SJCRH30 (cell line): ENCODE data around the gene IGFL4. TPM values are rescaled to one million over a fixed set of nuclear protein-coding genes. Genes with fewer than 3 reads are reported as not detected.
A peak's percentile ranks its signal among the peaks of the same experiment; 100 is the strongest.

Experiments used
- DNase-seq, 2 experiments: peaks; one replicate each; pipeline ENCODE4 v3.0.0-alpha.2; 2015 to 2020
- H3K27ac ChIP-seq: fragments of 250-450 bp; sonication (Bioruptor Pico); 2 replicates; pipeline ENCODE4 v1.5.1; 2020; ENCODE audit warnings: mild to moderate bottlenecking, moderate library complexity
- H3K27me3 ChIP-seq: fragments of 250-450 bp; sonication (Bioruptor Pico); 2 replicates; pipeline ENCODE4 v1.5.1; 2020; ENCODE audit warnings: mild to moderate bottlenecking, moderate library complexity
- H3K36me3 ChIP-seq: fragments of 250-450 bp; sonication (Bioruptor Pico); 2 replicates; pipeline ENCODE4 v1.5.1; 2020; ENCODE audit warnings: mild to moderate bottlenecking, moderate library complexity
- H3K4me1 ChIP-seq: fragments of 250-450 bp; sonication (Bioruptor Pico); 2 replicates; pipeline ENCODE4 v1.5.1; 2020; ENCODE audit warnings: mild to moderate bottlenecking, moderate library complexity
- H3K4me3 ChIP-seq: fragments of 250-450 bp; sonication (Bioruptor Pico); 2 replicates; pipeline ENCODE4 v1.5.1; 2020; ENCODE audit warnings: mild to moderate bottlenecking, moderate library complexity
- H3K9me3 ChIP-seq: fragments of 250-450 bp; sonication (Bioruptor Pico); replicated peaks from 2 replicates; pipeline ENCODE4 v1.5.1; 2020; ENCODE audit warnings: mild to moderate bottlenecking, moderate library complexity
- total RNA-seq: library from RNA; depleted of rRNA; stranded (reverse); fragments of >200 nt; shearing (Covaris generic); gene quantifications from 2 replicates; pipeline ENCODE4 v1.2.3, GENCODE V29; 2014; rRNA removed

Gene IGFL4
- total RNA-seq, 1 experiment from 2014 or later, result not detected

GRCh38 chr19:45998834-45999233 lies 42.0 kb downstream of the IGFL4 start:
- DNase-seq, result no peak
- Histone ChIP-seq H3K4me1 (no peaks in the 10 kb centered on the region), H3K27ac (no peak overlapping the region), H3K9me3 (no peaks in the 10 kb centered on the region), H3K4me3 (no peak overlapping the region), H3K27me3 (no peaks in the 10 kb centered on the region), H3K36me3 (no peaks in the 10 kb centered on the region)

DNA sequence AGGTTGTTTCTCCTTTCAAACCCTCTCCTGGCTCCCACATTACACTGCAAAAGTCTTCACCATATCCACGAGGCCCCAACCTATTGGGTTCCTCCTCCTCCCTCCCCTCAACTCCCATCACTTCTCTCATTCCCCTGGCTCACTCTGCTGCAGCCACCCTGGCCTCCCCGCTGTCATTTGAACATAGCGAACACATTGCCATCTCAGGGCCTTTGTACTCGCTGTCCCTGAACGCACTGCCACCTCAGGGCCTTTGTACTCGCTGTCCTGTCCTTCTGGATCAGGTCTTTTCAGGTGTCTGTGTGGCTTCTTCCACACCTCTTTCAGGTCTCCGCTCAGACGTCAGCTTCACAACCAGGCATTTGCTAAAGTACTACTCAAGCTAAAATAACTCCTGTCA lies 43.9 kb downstream of the IGFL4 start:
- H3K27me3 ChIP-seq, result no peaks in the 10 kb centered on the region
- H3K4me1 ChIP-seq, result no peaks in the 10 kb centered on the region
- H3K36me3 ChIP-seq, result no peaks in the 10 kb centered on the region
- no peak overlapping the region for H3K4me3 ChIP-seq
- H3K9me3 ChIP-seq, result no peaks in the 10 kb centered on the region
- H3K27ac ChIP-seq, result no peak overlapping the region
- DNase-seq, result no peak

- Histone ChIP-seq H3K9me3 (no peaks in the 10 kb centered on the region), H3K27me3 (no peaks in the 10 kb centered on the region), H3K4me3 (peak overlapping the region; percentile 85), H3K36me3 (no peaks in the 10 kb centered on the region), H3K27ac (no peak overlapping the region), H3K4me1 (no peaks in the 10 kb centered on the region)
- DNase-seq, result no peak
These were observed 45.0 kb downstream of the IGFL4 start for GRCh38 chr19:45995715-45996385.

- H3K36me3 ChIP-seq, result no peaks in the 10 kb centered on the region
- H3K9me3 ChIP-seq, result no peaks in the 10 kb centered on the region
- no peaks in the 10 kb centered on the region for H3K27me3 ChIP-seq
- H3K27ac ChIP-seq, result no peak within 1 kb of the TSS
- DNase-seq, result peak; percentile 97 to 100
- H3K4me1 ChIP-seq, result no peaks in the 10 kb centered on the region
- peak within 1 kb of the TSS; percentile 85 for H3K4me3 ChIP-seq
These were observed 45.6 kb downstream of the IGFL4 start, which contains the start of gene CCDC61 for GRCh38 chr19:45994998-45995714. CCDC61 (plus strand) TSS chr19:45995467; CDS start chr19:46003019, 7,552 bp downstream.

DNA sequence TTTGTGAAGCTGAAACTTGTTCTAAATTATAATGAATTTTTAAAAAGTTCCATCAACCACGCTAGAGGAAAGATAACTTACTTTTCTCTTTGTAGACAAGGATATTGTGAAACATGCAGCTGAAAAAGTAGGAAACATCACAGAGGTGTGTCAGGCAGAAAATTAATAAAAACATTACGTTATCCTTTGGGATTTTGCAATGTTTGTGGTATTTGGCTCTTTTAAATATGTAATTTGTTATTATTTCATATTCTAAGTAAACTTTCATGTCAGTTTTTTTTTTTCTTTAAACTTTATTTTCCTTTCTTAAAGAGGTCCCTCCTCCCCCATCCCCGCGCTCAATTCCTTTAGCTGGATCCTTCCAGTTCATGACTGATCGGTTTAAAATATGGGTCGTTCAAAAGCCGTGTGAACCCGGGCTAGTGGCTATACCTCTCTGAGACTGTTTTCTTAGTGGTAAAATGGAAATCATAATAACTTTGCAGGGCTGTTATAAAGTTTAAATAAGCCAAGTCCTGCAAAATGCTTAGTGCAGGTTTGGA lies 46.3 kb downstream of the IGFL4 start:
- Histone ChIP-seq H3K4me1 (no peaks in the 10 kb centered on the region), H3K36me3 (no peaks in the 10 kb centered on the region)

GRCh38 chr19:45990113-45990728 lies 50.6 kb downstream of the IGFL4 start:
- no peak overlapping the region for H3K4me3 ChIP-seq
- H3K9me3 ChIP-seq, result no peaks in the 10 kb centered on the region

More for the DNA sequence above, 46.3 kb downstream of the IGFL4 start:
- Histone ChIP-seq H3K27ac (no peak overlapping the region), H3K27me3 (no peaks in the 10 kb centered on the region), H3K9me3 (no peaks in the 10 kb centered on the region), H3K4me3 (peak overlapping the region; percentile 56)
- DNase-seq, result no peak

More at GRCh38 chr19:45990113-45990728, 50.6 kb downstream of the IGFL4 start:
- Histone ChIP-seq H3K4me1 (no peaks in the 10 kb centered on the region), H3K27ac (no peak overlapping the region), H3K27me3 (no peaks in the 10 kb centered on the region), H3K36me3 (no peaks in the 10 kb centered on the region)
- no peak for DNase-seq

Other genes starting within 250 kb of the IGFL4 start
- 43.5 and 52.9 TPM in 2 replicates for gene DMWD, start 248.2 kb downstream of the IGFL4 start, total RNA-seq
- gene RSPH6A, start 225.7 kb downstream of the IGFL4 start, total RNA-seq, result 0.22 TPM in 1 of 2 replicates, not detected in the other
- gene SYMPK, start 177.9 kb downstream of the IGFL4 start, total RNA-seq, result 25.6 and 32.6 TPM in 2 replicates
- 0.45 and 0.53 TPM in 2 replicates for gene FOXA3, start 176.7 kb downstream of the IGFL4 start, total RNA-seq
- 31.0 and 31.4 TPM in 2 replicates for gene IRF2BP1, start 154.9 kb downstream of the IGFL4 start, total RNA-seq
- 1.8 and 2.5 TPM in 2 replicates for gene MYPOP, start 138.4 kb downstream of the IGFL4 start, total RNA-seq
- not detected in 2 replicates for gene NANOS2, start 126.2 kb downstream of the IGFL4 start, total RNA-seq
- 0.02 TPM in 1 of 2 replicates, not detected in the other for gene NOVA2, start 67.1 kb downstream of the IGFL4 start, total RNA-seq
- gene CCDC61, start 45.5 kb downstream of the IGFL4 start, total RNA-seq, result 3.0 and 4.0 TPM in 2 replicates
- gene PGLYRP1, start 17.9 kb downstream of the IGFL4 start, total RNA-seq, result not detected in 2 replicates
- gene IGFL3, start 83.7 kb upstream of the IGFL4 start, total RNA-seq, result not detected in 2 replicates
- not detected in 2 replicates for gene IGFL2, start 107.2 kb upstream of the IGFL4 start, total RNA-seq
- not detected in 2 replicates for gene IGFL1, start 188.7 kb upstream of the IGFL4 start, total RNA-seq